NCI-H345 treated with DMSO at 0.1 percent for 48 hours (cell line): Measurements from ENCODE around the gene MCM9.

Experiments
- DNase-seq: peaks from one replicate; lab custom pipeline; 2025; ENCODE audit not compliant: unreplicated experiment; lab: John Stamatoyannopoulos, UW

Gene MCM9

GRCh38 chr6:118933855-118934460, 1.0 kb downstream of the MCM9 start:
- DNase-seq: no peak

- DNase-seq: no peak
Observed at GRCh38 chr6:118932421-118932820, 2.5 kb downstream of the MCM9 start.

GRCh38 chr6:118931436-118931835, 3.5 kb downstream of the MCM9 start:
- no peak for DNase-seq

- no peak for DNase-seq
Observed at GRCh38 chr6:118930680-118931079, 4.3 kb downstream of the MCM9 start.

GRCh38 chr6:118923035-118923434, 11.9 kb downstream of the MCM9 start:
- DNase-seq: no peak

GRCh38 chr6:118921084-118921483, 13.9 kb downstream of the MCM9 start:
- no peak for DNase-seq

- DNase-seq: no peak
Observed at GRCh38 chr6:118918329-118918725, 16.6 kb downstream of the MCM9 start.

- no peak for DNase-seq
Observed at GRCh38 chr6:118917546-118918328, 17.2 kb downstream of the MCM9 start.

GRCh38 chr6:118914598-118914997, 20.4 kb downstream of the MCM9 start:
- no peak for DNase-seq

- no peak for DNase-seq
Observed at GRCh38 chr6:118913161-118913560, 21.8 kb downstream of the MCM9 start.

GRCh38 chr6:118912646-118913045, 22.3 kb downstream of the MCM9 start:
- DNase-seq: no peak

GRCh38 chr6:118908441-118908840, 26.5 kb downstream of the MCM9 start:
- no peak for DNase-seq

- no peak for DNase-seq
Observed at GRCh38 chr6:118905851-118906250, 29.1 kb downstream of the MCM9 start.

GRCh38 chr6:118905084-118905483, 29.9 kb downstream of the MCM9 start:
- DNase-seq: no peak

GRCh38 chr6:118903691-118904090, 31.3 kb downstream of the MCM9 start:
- DNase-seq: no peak

- DNase-seq: no peak
Observed at GRCh38 chr6:118903138-118903537, 31.8 kb downstream of the MCM9 start.

- no peak for DNase-seq
Observed at GRCh38 chr6:118902726-118903125, 32.2 kb downstream of the MCM9 start.

- no peak for DNase-seq
Observed at GRCh38 chr6:118899948-118900347, 35.0 kb downstream of the MCM9 start.

- no peak for DNase-seq
Observed at GRCh38 chr6:118897386-118897785, 37.6 kb downstream of the MCM9 start.

GRCh38 chr6:118896339-118897136, 38.4 kb downstream of the MCM9 start:
- DNase-seq: peak; percentile 24

GRCh38 chr6:118895859-118896258, 39.1 kb downstream of the MCM9 start:
- no peak for DNase-seq

- DNase-seq: peak; percentile 11
Observed at GRCh38 chr6:118895261-118895560, 39.7 kb downstream of the MCM9 start.
